NCI-H1930 (cell line): ENCODE data around the gene NAA40.
A peak's percentile ranks its signal among the peaks of the same experiment; 100 is the strongest.

Experiments
- DNase-seq, 2 experiments: peaks; one replicate each; lab custom pipeline; 2025; lab: John Stamatoyannopoulos, UW

NAA40 gene

DNA sequence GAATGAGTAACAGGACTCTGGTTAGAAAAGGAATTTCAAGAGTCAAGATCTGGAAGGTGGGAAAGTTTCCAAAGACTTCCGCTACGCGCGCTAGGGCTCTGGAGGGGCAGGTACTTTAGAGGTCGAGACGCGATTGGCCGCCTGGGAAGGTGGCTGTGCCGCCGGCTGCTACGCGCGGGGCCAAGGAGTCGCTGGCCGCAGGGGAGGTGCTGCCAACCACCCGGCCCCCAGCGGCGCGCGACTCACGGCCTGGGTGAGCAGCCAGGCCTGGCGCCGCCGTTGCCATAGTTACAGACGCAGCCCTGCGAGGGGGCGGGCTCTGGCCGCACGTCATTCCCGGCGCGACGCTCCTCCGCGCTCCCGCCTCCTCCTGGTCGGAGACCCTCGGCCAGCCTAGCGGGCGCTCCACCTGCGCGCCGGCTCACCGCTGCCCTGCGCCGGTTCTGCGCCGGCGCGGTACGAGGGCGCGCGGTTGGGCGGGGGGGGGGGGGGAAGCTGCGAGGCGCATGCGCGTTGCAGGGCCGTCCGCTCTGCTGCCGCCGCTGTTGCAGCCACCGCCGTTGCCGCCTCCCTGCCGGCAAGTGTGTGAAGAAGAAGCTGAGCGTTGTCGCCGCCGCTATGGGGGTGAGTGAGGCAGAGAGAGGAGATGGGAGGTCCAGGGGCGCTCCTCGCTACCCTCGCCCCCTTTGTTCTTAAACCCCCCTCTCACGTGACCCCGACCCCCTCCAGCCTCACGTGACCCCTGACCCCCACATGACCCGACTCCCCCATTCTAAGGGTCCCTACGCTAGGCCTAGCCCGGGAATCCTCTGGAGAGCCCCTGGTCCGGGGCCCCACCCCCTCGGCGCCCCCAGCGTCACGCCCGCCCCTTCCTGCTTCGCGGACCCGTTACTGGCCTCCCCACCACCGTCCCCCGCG, at the start of gene NAA40:
Gene NAA40 (plus strand): TSS at position 524 of the 918 bp plus-strand sequence. CDS start 95 bp downstream, at position 619.
- peak; percentile 95 to 98 for DNase-seq

DNA sequence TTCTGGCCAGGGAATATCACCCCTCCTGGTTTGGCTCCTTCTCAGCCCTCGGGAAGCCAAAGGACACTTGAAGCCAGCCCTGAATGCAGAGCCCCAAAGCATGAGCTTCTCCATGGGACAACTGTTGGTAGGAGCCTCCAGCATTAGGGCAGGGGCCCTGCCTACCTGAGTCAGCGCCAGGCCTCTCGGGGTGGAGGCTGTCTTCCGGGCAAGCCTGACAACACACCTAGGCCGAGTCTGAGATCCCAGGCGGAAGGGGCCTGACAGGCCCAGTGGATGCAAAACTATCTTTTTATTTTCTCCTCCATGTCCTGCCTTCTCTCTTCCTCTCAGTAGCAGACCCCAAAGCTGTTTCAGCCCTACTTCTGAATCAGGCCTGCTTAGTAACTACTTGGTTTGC, 49.5 kb upstream of the NAA40 start:
- DNase-seq = no peak

DNA sequence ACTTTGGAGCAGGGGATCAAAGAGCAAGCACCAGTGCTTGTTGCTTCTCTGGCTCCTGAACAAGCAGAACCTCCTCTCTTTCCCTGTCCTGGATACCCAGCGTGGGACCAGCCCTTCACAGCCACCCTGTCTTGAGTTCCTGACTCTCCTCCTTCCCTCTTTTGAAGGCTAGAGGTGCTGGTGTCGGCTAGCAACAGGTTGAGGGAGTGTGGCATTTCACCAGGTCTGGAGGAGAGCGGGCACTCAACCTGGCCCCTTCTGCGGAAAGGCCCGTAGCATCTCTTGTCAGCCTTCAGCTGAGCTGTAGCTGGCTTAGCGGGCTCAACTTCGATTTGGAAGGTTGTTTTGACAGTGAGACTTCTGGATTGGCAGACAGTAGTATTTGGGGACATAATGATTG, 48.4 kb upstream of the NAA40 start:
- DNase-seq = no peak

DNA sequence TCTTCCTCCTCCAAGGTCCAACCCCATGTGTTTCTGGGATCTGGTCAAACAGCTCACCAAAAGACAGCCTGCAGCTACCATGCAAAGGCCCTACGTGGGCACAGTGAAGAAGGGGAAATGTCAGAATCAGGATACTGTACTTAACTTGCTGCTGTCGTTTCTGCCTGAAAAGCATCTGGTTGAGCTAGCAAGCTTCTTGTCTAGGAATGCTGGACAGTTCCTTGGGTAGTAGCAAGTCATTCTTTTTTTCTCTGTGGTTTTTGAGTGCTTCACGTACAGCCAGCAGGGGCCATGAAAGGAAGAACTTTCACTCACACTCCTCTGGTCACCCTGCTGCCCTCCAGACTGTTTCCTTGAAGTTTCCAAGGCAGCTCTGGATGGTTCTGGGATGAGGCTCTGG, 46.6 kb upstream of the NAA40 start:
- no peak for DNase-seq

GRCh38 chr11:63893355-63893754, 45.4 kb upstream of the NAA40 start:
- DNase-seq = no peak

DNA sequence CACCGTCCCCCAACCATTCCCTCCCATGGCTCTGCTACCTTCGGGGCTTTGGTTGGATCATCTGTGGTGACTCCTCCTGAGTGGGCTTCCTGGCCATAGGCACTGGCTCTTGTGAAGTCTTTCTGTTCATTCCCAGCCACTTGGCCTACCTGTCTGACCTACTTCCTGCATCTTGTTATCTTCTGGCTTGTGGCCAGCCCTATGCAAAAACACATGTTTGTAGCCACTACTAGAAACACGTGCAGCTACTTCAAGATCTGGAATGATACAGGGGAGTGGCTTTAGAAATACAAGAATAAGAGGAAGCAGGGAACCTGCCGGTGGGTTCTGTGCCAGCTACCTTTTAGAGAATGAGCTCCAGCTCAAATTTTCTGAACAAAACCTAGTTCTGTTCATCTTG, 42.7 kb upstream of the NAA40 start:
- DNase-seq = no peak

DNA sequence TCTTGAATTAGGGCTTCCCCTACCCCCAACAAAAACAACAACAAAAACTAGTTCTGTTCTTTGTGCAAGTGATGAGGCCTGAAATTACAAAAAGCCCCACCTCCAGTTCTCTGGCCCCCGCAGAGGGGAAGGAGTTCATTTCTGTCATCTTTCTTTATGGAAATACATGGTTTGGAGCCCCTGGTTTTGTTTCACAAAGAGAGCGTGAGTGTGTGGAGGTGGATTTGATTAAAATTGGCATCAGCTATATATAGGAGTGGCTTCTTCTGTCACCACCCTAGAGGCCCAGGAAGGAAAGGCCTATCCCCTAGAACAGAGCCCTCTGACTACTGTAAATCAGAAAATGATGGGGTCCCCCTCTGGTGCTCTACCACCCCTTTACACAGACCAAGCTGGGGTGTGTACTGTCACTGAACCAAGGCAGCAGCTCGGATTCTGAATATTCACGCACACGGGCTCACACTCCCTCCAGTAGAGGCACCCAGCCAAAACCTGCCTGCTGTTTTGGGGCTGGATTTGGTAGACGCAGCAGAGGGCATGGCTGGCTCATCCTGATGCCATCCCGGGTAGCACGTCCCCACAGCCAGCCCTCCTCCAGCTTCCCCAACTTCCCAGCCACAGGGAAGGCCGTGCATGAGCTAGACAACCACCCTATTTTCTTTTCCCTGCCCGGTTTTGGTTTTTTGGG, 41.2 kb upstream of the NAA40 start:
- no peak for DNase-seq

DNA sequence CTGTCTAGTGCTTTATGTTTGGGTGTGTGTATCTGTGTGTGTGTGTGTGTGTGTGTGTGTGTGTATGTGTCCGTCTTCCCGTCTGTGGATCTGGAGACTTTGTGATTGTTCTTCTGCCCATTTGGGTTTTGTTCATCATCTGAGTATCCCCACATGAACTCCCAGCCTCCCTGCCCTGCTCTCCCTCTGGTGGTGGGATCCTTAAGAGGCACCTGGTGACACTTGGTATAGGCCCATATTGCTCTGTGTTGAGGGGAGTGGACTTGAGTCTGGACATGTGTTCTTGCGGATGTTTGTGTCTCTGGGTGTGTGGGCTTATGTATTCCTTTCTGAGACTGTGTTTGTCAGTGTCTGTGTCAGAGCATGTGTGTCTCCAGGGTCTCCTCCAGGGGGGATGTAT, 37.1 kb upstream of the NAA40 start:
- DNase-seq = no peak

- no peak for DNase-seq
Observed at GRCh38 chr11:63903884-63904283, 34.9 kb upstream of the NAA40 start.

DNA sequence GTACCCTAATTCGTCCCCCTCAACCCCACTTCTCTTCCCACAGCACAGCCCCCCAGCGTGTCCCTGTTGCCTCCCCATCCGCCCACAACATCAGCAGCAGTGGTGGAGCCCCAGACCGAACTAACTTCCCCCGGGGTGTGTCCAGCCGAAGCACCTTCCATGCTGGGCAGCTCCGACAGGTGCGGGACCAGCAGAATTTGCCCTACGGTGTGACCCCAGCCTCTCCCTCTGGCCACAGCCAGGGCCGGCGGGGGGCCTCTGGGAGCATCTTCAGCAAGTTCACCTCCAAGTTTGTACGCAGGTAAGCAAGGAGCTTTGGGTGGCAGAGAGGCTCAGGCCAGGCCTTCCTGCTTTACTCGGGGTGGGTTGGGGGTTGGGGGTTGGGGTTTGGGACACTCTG, 34.1 kb upstream of the NAA40 start:
- no peak for DNase-seq

- no peak for DNase-seq
Observed at GRCh38 chr11:63905179-63905578, 33.6 kb upstream of the NAA40 start.

DNA sequence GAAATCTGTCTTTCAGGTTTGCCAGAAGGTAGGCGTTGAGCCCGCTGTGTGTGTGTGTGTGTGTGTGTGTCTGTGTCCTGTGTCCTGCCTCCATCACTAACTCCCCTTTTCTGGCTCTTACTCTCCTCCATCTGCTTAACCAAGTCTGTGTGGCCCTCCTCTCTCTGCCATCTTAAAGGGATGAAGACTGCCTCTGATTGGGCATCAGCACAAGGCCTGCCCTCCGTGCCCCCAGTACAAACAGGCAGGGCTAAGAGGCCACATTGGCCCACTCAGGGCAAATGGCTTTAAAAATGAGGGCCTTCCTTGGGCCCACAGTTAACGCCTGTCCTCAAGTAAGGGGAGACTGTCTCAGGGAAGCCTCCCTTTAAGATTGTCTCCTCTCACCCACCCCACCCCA, 32.7 kb upstream of the NAA40 start:
- DNase-seq = no peak

DNA sequence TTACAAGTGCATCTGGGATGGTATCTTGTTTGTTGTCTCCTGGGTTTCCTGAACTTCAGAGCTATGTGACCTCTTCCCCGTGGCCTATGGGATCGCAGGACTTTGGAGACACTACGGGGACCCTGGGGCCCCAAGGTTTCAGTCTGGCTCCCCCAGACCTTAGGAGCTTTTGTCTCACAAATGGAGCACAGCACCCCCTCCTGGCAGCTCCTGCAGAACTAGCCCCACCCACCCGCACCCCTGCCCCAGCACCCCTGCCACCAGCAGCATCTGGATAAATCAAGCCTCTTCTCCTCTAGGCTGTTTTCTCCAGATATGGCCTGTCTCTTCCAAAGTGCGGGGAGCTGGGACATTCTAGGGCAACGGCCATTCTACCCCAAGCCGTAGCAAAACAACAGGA, 32.2 kb upstream of the NAA40 start:
- DNase-seq = no peak

DNA sequence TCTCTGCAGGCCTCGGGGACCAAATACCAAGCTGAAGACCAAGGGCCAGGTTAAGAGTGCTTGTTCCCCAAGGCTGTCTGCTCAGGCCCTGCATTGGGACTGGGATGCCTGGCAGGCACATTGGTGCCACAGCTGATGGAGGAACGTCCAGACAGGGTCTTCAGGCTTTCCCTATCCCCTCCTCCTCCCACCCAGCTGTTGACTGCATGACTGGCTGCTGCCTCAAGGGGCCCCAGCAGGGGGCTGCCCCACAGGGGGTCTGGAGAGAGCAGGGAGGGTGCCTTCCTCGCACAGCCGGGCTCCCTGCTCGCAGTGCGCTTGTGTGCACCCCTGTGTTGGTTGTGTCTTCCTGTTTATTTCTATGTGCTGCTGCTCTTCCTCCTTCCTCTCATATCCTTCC, 31.7 kb upstream of the NAA40 start:
- no peak for DNase-seq

- no peak for DNase-seq
Observed at GRCh38 chr11:63907808-63908530, 30.8 kb upstream of the NAA40 start.

DNA sequence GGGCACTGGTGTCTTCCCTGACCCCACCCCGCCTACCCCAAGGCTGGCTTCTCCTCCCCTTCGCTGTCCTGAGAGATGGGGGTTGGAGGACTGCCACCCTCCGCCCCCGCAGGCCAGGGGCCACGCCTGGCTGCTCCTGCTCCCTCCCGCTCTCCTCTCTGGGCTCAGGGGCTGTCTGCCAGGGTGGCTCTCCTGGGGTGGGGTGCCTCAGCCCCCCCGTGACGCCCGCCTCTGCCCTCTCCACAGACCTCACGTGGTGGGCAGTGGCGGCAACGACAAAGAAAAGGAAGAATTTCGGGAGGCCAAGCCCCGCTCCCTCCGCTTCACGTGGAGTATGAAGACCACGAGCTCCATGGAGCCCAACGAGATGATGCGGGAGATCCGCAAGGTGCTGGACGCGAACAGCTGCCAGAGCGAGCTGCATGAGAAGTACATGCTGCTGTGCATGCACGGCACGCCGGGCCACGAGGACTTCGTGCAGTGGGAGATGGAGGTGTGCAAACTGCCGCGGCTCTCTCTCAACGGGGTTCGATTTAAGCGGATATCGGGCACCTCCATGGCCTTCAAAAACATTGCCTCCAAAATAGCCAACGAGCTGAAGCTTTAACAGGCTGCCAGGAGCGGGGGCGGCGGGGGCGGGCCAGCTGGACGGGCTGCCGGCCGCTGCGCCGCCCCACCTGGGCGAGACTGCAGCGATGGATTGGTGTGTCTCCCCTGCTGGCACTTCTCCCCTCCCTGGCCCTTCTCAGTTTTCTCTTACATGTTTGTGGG, 30.0 kb upstream of the NAA40 start:
- no peak for DNase-seq

DNA sequence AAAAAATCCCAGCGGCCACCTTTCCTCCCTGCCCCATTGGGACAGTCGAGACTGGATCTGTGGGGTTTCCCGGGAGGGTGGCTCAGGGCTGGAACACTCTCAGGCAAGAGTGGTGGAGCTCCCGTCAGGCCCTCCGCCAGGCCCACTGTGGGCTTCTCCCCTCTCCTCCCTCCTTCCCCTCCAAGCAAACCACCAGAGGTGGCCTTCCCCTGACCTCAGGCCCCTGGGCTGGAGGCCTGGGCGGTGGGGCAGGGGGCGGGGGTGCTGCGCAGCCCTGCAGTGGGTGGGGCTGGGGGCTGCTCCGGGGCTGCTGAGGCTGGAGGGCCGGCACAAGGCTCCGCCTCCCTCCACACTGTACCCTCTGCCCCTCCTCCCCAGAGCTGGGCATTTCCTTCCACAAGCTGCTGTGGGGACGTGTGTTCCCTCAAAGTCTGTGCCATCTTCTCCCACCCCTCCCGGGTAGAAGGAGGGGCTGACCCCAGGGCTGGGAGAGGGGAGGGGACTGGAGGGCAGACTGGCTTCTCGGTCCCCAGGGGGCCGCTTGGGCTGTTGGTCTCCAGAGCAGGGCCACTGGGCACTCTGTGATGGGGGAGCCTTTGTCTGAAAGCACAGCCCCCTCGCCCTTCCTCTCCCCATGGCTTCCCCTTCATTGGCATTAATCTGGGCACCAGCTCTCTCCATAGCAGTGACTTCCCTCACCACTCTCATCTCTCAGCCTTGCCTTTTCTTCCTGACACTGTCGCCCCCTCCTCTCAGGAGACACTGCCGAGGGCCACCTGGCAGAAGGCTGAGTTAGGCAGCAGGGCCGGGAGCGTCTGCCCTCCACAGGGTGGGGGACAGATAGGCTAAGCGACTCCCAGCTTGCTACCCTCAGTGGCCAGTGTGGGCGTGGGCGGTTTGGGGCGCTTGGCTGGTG, 29.0 kb upstream of the NAA40 start:
- no peak for DNase-seq

DNA sequence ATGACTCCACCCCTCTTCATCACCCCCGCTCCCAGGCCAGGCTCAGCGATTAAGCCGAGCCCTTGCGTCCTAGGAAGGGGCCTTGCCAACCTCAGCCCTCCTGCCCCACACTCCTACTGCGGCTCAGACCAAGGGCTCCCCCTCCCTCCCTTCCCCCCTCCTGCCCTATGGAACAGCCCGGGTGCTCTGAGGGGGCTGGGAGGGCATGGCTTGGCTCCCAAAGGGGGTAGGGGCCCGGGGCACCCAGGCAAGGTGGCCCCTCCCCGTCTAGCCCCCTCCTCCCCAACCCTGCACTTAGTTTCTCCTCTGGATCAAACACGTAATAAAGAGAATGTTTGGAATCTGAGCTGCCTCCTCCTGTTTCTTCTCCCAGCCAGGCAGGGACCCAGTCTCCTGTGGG, 28.1 kb upstream of the NAA40 start:
- no peak for DNase-seq

- no peak for DNase-seq
Observed at GRCh38 chr11:63911440-63911839, 27.4 kb upstream of the NAA40 start.

GRCh38 chr11:63911876-63912275, 26.9 kb upstream of the NAA40 start:
- DNase-seq = no peak

GRCh38 chr11:63912678-63913077, 26.1 kb upstream of the NAA40 start:
- DNase-seq = peak in 1 of 2 experiments; percentile 23
